ENCODE data around the gene GRID1.
"Not testable (repeated sequence)": the region's sequence is repeated elsewhere in the genome, so short reads cannot be mapped to it uniquely, and the experiment has no call there.

The GRID1 gene

DNA sequence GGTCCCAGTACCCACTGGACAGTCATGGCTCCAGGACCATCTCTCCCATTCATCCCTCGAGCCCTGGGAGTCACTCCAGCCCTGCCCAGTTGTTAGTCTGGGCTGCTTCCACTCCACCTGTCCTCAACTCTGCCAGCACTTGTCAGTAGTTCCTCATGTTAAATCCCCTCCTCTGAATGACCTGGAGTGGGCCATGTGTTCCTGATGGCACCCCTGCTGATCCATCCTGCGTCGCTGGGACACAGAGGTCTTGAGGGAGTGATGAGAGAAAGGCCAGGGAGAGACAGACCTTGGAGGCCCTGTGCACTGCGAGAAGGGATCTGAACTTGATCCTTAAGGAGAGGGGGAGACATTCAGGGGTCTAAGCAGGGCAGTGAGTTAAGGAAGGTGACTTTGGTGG, 174.9 kb downstream of the GRID1 start:
- DNase-seq (ENCODE audit: low read depth in 2 of 2), result no peak

DNA sequence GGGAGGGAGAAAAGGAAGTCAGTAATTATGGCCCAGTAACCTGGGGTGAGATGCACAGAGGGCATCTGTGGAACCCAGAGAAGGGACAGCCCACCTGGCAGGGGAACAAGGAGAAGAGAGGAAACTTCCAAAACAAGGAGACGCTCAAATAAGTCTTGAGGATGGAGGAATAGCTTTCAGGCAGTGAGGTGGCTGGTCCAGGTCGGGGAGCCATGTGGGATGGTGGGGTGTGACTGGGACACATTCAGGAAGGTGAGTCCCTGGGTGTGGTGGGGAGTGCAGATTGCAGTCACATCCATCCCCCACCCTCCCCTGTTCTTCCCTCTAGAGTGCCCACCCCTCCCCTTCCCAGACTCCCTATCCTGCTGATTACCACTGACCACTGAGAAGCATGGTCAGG, 175.4 kb downstream of the GRID1 start:
- DNase-seq (ENCODE audit: low read depth in 2 of 2), result no peak

DNA sequence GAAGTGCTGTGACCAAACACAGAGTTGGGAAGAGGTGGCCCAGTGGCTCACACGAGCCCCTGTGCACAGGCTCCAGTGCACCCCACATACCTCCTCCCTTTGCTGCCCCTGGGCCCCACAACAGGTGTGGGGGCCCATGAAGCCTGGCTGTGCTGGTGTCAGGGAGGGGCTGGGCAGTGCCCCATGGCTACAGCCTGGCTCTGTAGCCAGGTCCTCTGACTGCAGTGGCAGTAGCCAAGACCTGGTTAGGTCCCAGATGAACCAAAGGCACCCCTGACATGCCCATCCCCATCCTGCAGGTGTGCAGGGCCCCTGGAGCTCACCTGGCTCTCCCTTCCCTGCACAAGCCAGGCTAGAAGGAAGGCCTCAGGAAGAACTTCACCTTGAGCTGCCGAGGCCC, 176.3 kb downstream of the GRID1 start:
- DNase-seq (ENCODE audit: low read depth in 2 of 2), result no peak

DNA sequence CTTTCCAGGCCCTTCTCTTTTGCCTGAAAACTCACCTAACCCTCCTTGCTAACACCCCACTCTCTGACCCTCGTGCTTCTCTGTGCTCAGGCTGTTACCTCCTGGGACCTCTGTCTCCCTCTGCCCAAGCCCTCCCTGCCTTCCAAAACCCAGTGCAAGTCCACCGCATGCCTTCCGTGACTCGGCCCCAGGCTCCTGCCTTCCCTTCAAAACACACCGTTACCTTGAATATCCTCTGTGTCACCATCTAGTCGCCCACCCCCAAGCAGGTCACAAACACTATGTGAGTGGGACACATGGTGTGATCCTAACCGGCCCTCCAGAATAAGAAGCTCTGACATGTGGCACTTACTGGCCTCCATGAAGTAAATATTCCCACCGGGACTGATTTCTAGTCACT, 176.7 kb downstream of the GRID1 start:
- no peak for DNase-seq (ENCODE audit: low read depth in 2 of 2)

DNA sequence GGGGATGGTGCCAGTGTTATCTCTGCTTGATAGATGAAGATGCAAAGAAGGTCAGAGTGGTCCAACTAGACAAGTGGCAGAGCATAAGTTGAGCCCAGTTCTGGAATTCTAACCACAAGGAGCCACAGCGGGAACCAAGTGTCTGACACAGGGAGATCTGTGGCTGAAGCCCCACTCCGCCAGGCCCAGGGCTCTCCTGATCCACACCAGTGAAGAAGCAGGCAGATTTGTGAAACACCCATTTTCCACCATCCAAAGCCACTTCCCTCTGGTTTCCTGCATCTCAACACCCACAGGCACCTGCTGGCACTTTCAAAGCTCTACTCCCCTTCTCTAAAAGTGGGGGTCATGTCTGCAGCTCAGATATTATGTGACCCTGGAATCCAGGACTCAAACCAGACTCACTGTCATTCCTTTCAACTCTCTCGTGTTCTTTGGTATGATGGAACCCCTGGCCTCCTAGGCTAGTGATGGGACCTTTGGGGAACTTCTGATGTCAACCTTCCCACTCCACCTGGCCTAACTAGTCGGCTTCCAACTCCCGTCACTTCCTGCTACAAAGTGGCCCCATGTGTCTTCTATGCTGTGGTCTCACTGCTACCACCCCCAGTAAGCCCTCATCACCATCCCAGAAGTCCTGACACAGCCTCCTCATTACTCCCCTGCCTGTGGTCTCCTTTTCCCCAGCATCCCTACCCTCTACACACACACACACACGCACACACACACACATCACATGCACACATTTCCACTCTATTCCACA, 177.6 kb downstream of the GRID1 start:
- no peak for DNase-seq (ENCODE audit: low read depth in 2 of 2)

DNA sequence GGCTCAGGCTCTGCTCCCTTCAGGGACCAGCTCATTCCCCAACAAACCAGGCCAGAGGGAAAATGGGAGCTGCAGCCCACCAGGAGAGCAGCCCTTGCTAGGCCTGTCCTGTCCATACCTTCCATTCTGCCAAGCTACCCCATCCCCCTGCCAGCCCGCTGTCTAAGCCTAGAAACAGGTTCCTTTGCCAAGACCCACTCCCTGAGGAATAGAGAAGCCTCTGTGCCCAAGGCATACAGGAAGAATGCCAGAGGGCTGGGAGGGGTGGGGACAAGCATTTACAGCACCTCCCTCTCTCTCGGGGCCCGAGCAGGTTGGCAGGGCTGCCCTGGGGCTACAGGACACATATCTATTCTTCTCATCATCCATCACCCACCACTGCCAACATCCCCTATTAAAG, 178.3 kb downstream of the GRID1 start:
- DNase-seq (ENCODE audit: low read depth in 2 of 2), result no peak

DNA sequence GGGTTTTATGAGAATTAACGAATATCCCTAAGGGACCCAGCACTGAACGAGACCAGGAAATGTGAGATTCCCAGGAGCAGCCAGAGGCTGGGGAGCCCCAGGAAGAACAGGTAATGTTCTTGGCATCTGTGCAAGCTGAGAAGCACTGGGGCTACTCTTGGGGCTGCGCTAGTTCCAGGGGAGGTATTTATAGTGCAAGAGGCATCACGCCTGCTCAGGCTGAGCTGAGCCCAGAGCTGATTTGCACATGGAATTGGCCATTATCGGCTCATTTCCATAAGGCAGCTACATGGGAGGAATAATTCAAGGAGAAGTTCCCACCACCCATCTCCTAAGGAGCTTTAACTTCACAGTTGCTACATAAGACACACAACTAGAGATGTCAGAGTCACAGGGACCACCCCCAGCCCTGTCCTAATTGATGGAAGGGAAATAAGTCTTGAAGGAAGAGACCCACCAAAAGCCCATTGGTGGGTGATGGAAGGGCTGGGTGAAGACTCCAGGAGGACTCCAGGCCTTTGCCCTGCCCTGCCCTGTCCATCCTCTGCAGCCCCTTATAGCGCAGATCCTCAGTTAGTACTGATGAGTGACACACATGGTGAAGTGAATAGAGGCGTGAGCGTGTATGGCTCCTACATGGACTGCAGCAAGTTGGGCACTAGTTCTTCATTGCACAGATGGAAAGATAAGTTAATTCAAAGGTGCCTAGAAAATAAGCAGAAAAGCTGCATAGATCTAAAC, 178.9 kb downstream of the GRID1 start:
- DNase-seq (ENCODE audit: low read depth in 2 of 2), result no peak

DNA sequence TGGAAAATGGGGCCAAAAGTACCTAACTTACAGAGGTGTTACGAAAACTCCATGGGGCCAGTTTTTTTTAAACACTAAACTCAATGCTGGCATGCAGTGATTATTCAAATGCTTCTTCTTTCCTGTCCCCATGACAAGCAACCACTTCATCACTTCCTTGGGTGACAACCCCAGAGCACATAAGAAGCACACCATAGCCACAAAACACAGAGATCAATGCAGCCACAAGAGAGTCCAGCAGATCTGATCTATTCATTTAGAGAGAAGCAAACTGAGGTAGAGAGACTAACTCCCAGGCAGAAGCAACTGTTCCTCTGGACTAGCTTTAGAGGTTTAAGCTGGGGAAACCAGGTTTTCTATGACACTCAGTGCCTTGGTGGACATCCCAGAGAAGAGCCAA, 180.0 kb downstream of the GRID1 start:
- DNase-seq (ENCODE audit: low read depth in 2 of 2), result no peak

DNA sequence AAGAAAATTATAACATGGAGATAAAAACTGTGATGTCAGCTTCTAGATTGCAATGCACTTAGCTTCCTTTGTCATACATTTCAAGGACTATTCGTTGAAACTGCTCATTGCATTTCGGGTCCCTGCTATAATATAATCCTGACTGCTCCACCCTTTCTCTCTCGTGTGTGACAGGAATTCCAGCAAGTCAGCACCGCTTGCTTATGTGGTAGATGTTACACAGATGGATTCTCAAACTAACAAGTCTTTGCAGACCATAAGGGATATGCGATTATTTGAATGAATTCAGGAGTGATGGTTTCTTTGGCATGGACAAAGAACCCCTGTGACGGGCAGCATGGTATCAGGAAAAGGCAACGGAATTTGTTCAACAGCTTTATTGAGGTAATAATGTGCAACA, 184.0 kb downstream of the GRID1 start:
- DNase-seq (ENCODE audit: low read depth in 2 of 2), result no peak

DNA sequence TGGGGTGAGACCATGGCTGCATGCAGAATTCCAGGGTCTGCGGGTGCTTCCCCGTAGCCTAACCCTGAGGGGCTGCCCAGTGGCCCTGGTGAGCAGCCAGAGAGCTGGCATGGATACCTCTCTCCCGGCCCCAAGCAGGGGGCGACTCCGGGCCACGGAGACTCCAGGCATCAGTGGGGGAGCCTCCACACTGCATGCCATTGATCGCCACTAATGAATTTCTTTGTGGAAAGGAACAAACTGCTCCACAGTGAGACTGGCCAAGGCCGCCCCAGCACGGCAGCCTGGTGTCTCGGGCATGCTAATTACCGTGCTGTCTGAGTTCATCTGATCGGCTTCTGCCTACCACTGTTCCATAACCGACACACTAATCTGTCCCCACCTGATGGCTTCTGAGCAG, 184.4 kb downstream of the GRID1 start:
- DNase-seq (ENCODE audit: low read depth in 2 of 2), result no peak

DNA sequence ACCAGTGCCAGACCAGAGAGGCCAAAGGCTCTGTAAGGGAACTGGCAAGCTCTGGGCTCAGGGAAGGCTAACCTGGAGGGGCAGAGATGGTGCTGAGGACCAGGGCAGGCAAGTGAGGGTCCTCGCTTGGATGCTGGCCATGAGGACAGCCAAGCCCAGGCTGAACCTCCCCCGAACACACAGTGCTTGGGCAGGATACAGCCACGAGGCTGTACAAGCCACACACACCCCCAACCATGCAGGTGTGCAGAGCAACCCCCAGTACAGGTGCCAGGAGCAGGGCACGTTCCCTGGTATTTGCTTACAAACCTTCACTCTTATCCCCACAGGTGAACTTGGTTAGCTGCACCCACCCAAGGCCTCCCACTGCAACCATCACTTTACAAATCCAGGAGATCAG, 185.7 kb downstream of the GRID1 start:
- no peak for DNase-seq (ENCODE audit: low read depth in 2 of 2)

DNA sequence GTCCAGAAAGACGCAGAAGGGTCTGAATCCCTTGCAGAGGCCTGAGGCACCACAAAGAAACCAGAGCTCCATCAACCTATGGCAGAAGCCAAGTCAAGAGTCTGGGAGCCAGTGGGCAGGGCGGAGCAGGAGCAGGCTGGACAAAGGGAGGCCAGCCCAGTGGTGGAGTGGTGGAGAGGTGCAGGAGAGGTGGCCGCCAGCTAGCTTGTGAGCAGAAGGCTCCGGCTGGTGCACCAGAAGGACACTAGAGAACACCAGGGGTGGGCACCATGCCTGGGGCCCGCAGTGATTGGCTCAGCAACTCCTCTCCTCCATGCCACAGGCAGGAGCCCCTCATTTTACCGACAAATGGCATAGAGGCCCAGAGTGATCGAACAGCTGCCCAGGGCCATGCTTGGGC, 186.6 kb downstream of the GRID1 start:
- DNase-seq (ENCODE audit: low read depth in 2 of 2), result no peak

DNA sequence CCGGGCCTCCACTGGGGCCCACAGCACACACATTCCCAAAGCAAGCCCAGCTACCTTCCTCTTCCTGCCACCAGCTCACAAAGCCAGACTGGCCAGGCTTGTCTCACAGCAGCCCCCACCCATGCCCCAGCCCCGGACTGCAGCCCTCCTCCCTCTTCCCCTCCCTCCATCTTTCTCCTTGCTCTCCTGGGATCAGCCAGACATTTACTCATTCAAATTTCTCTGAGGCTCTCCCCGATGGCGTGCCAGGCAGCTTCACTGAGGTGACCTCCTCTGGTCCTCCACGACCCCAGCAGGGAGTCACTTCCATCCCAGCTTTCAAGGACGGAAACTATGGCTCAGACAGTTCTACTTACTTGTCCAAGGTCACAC, 187.5 kb downstream of the GRID1 start:
- no peak for DNase-seq (ENCODE audit: low read depth in 2 of 2)

DNA sequence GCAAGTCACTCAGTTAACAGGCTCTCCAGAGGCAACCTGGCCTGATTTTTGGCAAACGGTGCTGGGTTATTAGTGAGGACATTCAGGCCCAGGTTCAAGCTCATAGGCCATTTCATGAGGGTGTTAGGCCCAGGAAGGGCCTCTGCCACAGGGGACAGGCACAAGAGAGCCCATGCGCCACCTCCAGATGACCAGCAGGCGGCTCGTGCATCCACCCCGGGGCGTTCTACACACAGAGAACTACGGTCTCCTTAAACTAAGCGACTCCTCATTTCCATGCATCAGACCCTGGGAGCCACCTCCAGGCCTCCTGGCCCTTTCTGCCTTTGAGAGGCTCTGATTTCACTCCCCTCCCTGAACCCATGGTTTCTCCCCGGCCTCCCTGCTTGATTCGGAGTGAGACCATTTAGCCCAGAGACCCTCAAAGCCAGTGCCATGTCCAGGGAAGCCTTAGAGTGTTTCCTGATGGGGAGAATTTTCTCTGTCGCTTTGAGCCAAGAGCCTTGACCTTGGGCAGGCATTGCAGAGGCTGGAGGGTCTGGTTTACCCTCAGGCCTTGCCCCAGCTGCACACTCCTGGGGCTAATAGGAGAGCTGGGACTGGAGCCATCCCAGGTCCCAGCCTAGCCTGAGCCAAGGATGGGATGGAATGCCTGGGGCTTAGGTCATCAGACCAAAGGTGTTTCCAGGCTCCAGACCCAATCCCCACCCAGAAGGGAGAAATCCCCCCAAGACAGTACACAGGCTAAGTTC, 188.0 kb downstream of the GRID1 start:
- DNase-seq (ENCODE audit: low read depth in 2 of 2), result no peak

DNA sequence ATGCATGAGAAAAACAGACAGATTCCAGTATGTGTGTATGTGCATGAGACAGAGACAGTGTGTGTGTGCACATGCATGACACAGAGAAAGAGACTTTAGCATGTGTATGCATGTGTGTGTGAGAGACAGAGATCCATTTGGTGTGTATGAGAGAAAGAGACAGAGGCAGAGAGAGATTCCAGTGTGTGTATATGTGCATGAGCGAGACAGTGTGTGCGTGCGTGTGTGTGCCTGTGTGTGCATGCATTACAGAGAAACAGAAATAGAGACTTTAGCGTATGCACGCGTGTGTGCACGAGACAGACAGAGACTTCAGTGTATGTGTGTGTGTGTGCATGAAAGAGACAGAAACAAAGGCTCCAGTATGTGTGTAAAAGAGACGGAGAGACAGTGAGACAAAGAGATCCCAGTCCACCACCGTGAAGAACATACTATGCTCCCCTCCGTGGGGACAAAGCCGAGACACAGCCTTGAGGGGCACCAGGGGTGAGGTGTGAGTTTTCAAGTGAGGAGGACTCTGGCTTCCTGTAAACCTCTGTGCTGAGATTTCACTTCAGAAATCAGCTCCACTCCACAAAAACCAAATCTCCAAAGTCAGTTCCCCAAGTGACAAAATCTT, 188.9 kb downstream of the GRID1 start:
- DNase-seq (ENCODE audit: low read depth in 2 of 2), result no peak

DNA sequence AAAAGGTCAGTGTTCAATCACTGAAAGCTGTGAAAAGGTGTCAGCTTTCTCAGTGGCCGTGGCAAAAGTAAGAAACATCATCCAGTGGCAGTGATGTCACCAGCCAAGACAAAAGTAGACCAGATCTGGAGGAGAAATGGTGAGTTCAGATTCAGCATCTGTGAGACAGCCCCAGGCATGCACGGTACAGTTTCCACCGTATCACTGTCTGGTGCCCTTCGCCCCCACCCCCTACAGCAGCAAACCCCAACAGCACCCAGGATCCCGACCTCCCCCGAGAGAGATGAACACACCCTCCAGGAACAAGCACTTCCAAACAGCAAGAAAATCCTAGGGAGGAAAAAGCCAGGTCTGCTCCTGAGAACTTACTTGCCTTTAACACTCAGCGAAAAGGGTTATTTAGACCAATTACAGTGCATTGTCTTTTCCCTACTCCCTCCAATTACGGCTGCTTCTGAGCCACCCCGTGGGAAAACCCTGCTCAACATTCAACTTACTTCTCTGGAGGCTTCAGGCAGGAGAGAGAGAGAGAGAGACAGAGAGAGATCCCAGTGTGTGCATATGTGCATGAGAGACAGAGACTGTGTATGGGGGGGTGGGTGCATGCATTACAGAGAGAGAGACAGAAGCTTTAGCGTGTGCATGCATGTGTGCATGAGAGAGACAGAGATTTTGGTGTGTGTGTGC, 189.6 kb downstream of the GRID1 start:
- DNase-seq (ENCODE audit: low read depth in 2 of 2), result no peak

DNA sequence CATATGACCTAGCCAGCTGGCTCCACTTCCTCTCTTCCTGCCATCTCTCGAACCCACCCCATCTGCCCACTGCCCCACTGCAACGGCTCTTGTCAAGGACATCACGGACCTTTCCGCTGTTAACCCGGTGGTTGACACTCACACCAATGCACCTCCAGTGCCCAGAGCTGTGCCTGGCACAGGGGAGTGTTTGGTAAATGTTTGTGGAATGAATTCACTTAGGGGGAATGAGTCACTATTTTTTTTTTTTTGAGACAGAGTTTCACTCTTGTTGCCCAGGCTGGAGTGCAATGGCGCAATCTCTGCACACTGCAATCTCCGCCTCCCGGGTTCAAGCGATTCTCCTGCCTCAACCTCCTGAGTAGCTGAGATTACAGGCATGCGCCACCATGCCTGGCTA, 191.1 kb downstream of the GRID1 start:
- not testable (repeated sequence) for DNase-seq (ENCODE audit: low read depth in 2 of 2)

DNA sequence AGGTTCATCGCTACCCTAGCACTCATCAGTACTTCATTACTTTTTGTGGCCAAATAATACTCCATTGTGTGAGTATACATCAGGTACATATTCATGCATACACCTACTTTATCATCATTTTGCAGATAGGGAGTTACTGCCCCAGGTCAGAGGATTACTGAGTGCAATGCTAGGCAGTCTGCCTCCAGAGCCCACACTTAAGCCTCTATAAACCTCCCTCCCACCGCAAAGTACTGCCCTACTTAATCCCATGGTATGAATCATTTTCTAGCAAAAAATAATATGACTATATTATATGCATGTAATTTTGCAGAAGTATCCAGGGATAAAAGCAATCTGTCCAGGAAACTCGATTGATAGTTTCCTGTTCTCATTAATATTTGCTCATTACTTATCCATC, 194.3 kb downstream of the GRID1 start:
- no peak for DNase-seq (ENCODE audit: low read depth in 2 of 2)

DNA sequence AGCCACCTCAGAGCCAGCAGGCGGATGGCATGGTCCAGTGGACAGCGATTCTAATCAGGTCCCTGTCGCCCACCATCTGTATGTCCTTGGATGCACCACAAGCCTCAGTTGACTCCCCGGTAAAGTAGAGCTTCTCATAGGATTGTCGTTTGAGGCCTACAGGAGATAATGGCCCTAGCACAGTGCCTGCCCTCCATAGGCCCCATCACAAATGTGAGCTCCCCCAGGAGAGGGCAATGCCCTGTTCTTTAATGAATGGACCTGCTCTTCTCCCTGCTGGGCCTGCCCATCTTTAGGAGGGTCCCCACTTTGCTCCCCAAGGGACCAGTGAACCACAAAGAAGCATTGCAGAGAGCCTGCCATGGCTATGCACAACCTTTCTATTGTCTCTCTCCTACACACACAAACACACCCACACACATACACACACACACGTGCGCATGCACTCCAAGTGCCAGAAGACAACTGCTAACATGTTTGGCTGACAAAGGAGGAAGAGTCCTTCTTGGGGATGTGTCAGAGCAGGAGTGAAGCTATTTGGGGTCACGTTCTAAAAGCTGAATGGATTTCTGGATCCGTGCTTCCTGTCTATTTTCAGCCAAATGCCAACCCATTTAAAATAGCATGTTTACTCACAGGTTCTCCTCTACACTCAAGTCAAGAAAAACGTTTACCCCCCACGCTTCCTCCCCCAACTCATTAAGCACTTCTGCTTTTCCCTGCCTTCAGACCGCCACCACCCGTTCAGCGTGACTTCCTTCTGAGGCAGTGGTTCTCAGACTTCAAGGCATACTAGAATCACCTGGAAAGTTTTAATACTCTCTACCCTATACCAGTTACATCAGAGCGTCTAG, 196.1 kb downstream of the GRID1 start:
- DNase-seq (ENCODE audit: low read depth in 2 of 2), result no peak

DNA sequence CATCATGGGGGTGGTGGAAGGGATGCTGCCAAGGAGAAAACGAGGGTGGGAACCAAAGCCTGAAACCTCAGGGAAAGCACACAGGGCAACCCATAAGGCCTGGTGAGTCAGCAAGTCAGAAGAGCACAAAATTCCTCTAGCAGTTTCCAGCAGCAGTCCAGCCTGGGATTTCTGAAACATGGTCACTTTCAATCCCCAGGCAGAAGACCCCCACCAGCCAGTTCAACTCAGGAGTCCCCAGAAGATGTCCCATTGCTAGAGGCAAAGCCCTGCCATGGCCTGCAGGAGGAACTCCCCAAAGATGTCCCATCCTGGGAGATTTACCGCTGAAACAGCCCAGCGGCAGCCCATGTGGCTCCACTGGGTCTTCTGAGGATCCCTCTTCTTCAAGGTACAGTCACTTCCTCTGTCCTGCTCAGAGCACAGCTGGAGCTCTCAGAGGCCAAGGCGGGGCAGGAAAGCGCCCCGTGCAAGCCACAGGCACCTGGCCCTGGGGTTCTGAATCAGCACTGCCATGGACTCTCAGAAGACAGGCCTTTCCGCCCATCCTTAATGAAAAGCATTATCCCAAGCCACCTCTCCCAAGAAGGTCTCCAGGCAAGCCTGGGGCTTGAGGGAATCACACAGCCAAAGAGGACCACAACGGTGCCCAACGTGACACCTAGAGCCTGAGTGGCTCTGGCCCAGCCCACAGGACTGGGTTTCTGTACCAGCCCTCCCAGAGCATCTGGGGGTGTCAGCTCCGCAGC, 196.9 kb downstream of the GRID1 start:
- DNase-seq (ENCODE audit: low read depth in 2 of 2), result no peak
